ENCODE measurements around the gene RASGEF1C.

RASGEF1C gene

GRCh38 chr5:180082633-180083420 is 126.2 kb downstream of the RASGEF1C start:
- DNase-seq (ENCODE audit: low read depth in 2 of 2): no peak

GRCh38 chr5:180081481-180081880 is 127.5 kb downstream of the RASGEF1C start:
- DNase-seq (ENCODE audit: low read depth in 2 of 2): no peak

- DNase-seq (ENCODE audit: low read depth in 2 of 2): no peak
Measured at GRCh38 chr5:180080486-180081280, 128.3 kb downstream of the RASGEF1C start.

- DNase-seq (ENCODE audit: low read depth in 2 of 2): no peak
Measured at GRCh38 chr5:180079702-180080466, 129.1 kb downstream of the RASGEF1C start.

- no peak for DNase-seq (ENCODE audit: low read depth in 2 of 2)
Measured at GRCh38 chr5:180078348-180078747, 130.7 kb downstream of the RASGEF1C start.

GRCh38 chr5:180077594-180078284 is 131.3 kb downstream of the RASGEF1C start:
- DNase-seq (ENCODE audit: low read depth in 2 of 2): no peak

- no peak for DNase-seq (ENCODE audit: low read depth in 2 of 2)
Measured at GRCh38 chr5:180075703-180076102, 133.3 kb downstream of the RASGEF1C start.

- DNase-seq (ENCODE audit: low read depth in 2 of 2): no peak
Measured at GRCh38 chr5:180074462-180074861, 134.5 kb downstream of the RASGEF1C start.

- no peak for DNase-seq (ENCODE audit: low read depth in 2 of 2)
Measured at GRCh38 chr5:180072556-180072955, 136.5 kb downstream of the RASGEF1C start.

- DNase-seq (ENCODE audit: low read depth in 2 of 2): no peak
Measured at GRCh38 chr5:180072256-180072548, 136.8 kb downstream of the RASGEF1C start.

- DNase-seq (ENCODE audit: low read depth in 2 of 2): peak; percentile 86
Measured at GRCh38 chr5:180071531-180072255, 137.3 kb downstream of the RASGEF1C start, which contains the start of gene RNF130. TSS of gene RNF130 (minus strand) at chr5:180071759. CDS start at chr5:180071702, 57 bp downstream.

GRCh38 chr5:180070756-180071530 is 138.1 kb downstream of the RASGEF1C start:
- DNase-seq (ENCODE audit: low read depth in 2 of 2): peak in 1 of 2 experiments; percentile 5

GRCh38 chr5:180069589-180070247 is 139.3 kb downstream of the RASGEF1C start:
- peak in 1 of 2 experiments; percentile 1 for DNase-seq (ENCODE audit: low read depth in 2 of 2)

GRCh38 chr5:180068519-180069090 is 140.4 kb downstream of the RASGEF1C start:
- no peak for DNase-seq (ENCODE audit: low read depth in 2 of 2)

- no peak for DNase-seq (ENCODE audit: low read depth in 2 of 2)
Measured at GRCh38 chr5:180067986-180068385, 141.0 kb downstream of the RASGEF1C start.

- no peak for DNase-seq (ENCODE audit: low read depth in 2 of 2)
Measured at GRCh38 chr5:180060192-180060591, 148.8 kb downstream of the RASGEF1C start.

- no peak for DNase-seq (ENCODE audit: low read depth in 2 of 2)
Measured at GRCh38 chr5:180059326-180059725, 149.7 kb downstream of the RASGEF1C start.

GRCh38 chr5:180056153-180056552 is 152.9 kb downstream of the RASGEF1C start:
- DNase-seq (ENCODE audit: low read depth in 2 of 2): no peak

GRCh38 chr5:180054226-180054625 is 154.8 kb downstream of the RASGEF1C start:
- no peak for DNase-seq (ENCODE audit: low read depth in 2 of 2)
